H9 (cell line): ENCODE results near the gene OR7A10. TPM values are rescaled to one million over a fixed set of nuclear protein-coding genes. Genes with fewer than 3 reads are reported as not detected.

ENCODE experiments used
- DNase-seq: peaks from one replicate; pipeline ENCODE4 v3.0.0-alpha.2; 2017
- H2AFZ ChIP-seq: one replicate; pipeline ENCODE4 v1.6.1; 2013; ENCODE audit warnings: mild to moderate bottlenecking, low read length, control low read depth, moderate library complexity
- H2AK5ac ChIP-seq: 2 replicates; pipeline ENCODE4 v1.6.1; 2013; ENCODE audit warnings: low read length, control low read depth, mixed read lengths; ENCODE audit not compliant: insufficient read length
- H2BK120ac ChIP-seq: one replicate; pipeline ENCODE4 v1.6.1; 2013; ENCODE audit warnings: low read depth, mild to moderate bottlenecking, low read length, control low read depth, inconsistent platforms; ENCODE audit not compliant: poor library complexity, severe bottlenecking
- H2BK12ac ChIP-seq: 2 replicates; pipeline ENCODE4 v1.6.1; 2013; ENCODE audit warnings: low read length, control low read depth, mixed read lengths, low read depth; ENCODE audit not compliant: insufficient read length
- H2BK15ac ChIP-seq: 2 replicates; pipeline ENCODE4 v1.6.1; 2013; ENCODE audit warnings: low read depth, low read length, control low read depth
- H2BK20ac ChIP-seq: one replicate; pipeline ENCODE4 v1.6.1; 2013; ENCODE audit warnings: low read depth, mild to moderate bottlenecking, low read length, control low read depth, inconsistent platforms; ENCODE audit not compliant: poor library complexity, severe bottlenecking
- H2BK5ac ChIP-seq: 2 replicates; pipeline ENCODE4 v1.6.1; 2013; ENCODE audit warnings: low read length, control low read depth, mixed read lengths; ENCODE audit not compliant: insufficient read length
- H3K14ac ChIP-seq: 2 replicates; pipeline ENCODE4 v1.6.1; 2013; ENCODE audit warnings: low read length, control low read depth; ENCODE audit not compliant: insufficient read depth
- H3K18ac ChIP-seq: 2 replicates; pipeline ENCODE4 v1.6.1; 2013; ENCODE audit warnings: low read depth, mild to moderate bottlenecking, mixed read lengths, low read length, control low read depth; ENCODE audit not compliant: insufficient read length
- H3K23ac ChIP-seq: 2 replicates; pipeline ENCODE4 v1.6.1; 2013; ENCODE audit warnings: low read length, control low read depth, mixed read lengths, low read depth; ENCODE audit not compliant: insufficient read length
- H3K23me2 ChIP-seq: 2 replicates; pipeline ENCODE4 v1.6.1; 2013; ENCODE audit warnings: low read depth, mild to moderate bottlenecking, mixed read lengths, low read length, control low read depth; ENCODE audit not compliant: insufficient read length, poor library complexity, severe bottlenecking
- H3K27ac ChIP-seq: 2 replicates; pipeline ENCODE4 v1.5.1; 2013; ENCODE audit warnings: low read length, control low read depth, mixed read lengths, low read depth; ENCODE audit not compliant: insufficient read length
- H3K27me3 ChIP-seq: 2 replicates; pipeline ENCODE4 v1.6.1; 2013; ENCODE audit warnings: low read length, control low read depth, inconsistent platforms; ENCODE audit not compliant: insufficient read depth
- H3K4ac ChIP-seq: 2 replicates; pipeline ENCODE4 v1.6.1; 2013; ENCODE audit warnings: low read depth, mild to moderate bottlenecking, control low read depth, inconsistent platforms, low read length, moderate library complexity
- H3K4me1 ChIP-seq: 2 replicates; pipeline ENCODE4 v1.6.1; 2013; ENCODE audit warnings: low read length, control low read depth, inconsistent platforms; ENCODE audit not compliant: insufficient read depth
- H3K4me2 ChIP-seq: 2 replicates; pipeline ENCODE4 v1.6.1; 2013; ENCODE audit warnings: low read length, control low read depth, mixed read lengths; ENCODE audit not compliant: insufficient read length, insufficient read depth
- H3K56ac ChIP-seq: 2 replicates; pipeline ENCODE4 v1.6.1; 2013; ENCODE audit warnings: low read depth, mild to moderate bottlenecking, mixed read lengths, low read length, control low read depth; ENCODE audit not compliant: insufficient read length
- H3K79me1 ChIP-seq: 2 replicates; pipeline ENCODE4 v1.6.1; 2013; ENCODE audit warnings: low read depth, mild to moderate bottlenecking, moderate library complexity, low read length, control low read depth, inconsistent platforms; ENCODE audit not compliant: insufficient read depth, poor library complexity, severe bottlenecking
- H3K79me2 ChIP-seq: 2 replicates; pipeline ENCODE4 v1.6.1; 2013; ENCODE audit warnings: low read length, control low read depth, inconsistent platforms; ENCODE audit not compliant: insufficient read depth
- H3K9ac ChIP-seq: 2 replicates; pipeline ENCODE4 v1.6.1; 2013; ENCODE audit warnings: low read length, control low read depth, mixed read lengths; ENCODE audit not compliant: insufficient read length; ENCODE audit errors: extremely low read depth
- H3K9me3 ChIP-seq: one replicate; pipeline ENCODE4 v1.6.1; 2013; ENCODE audit warnings: low read depth, low read length, inconsistent platforms; ENCODE audit not compliant: control insufficient read depth
- H3T11ph ChIP-seq: one replicate; pipeline ENCODE4 v1.6.1; 2013; ENCODE audit warnings: mild to moderate bottlenecking, low read length, control low read depth, inconsistent platforms
- H4K20me1 ChIP-seq: one replicate; pipeline ENCODE4 v1.6.1; 2013; ENCODE audit not compliant: control insufficient read depth, insufficient read length, insufficient read depth
- H4K5ac ChIP-seq: 2 replicates; pipeline ENCODE4 v1.6.1; 2013; ENCODE audit warnings: low read depth, mild to moderate bottlenecking, mixed read lengths, low read length, control low read depth; ENCODE audit not compliant: insufficient read length
- H4K8ac ChIP-seq: replicated peaks from 2 replicates; pipeline ENCODE4 v1.6.1; 2013; ENCODE audit warnings: low read length, control low read depth, mixed read lengths, low read depth; ENCODE audit not compliant: insufficient read length
- H4K91ac ChIP-seq: 2 replicates; pipeline ENCODE4 v1.6.1; 2013; ENCODE audit warnings: low read depth, mild to moderate bottlenecking, moderate library complexity, mixed read lengths, low read length, control low read depth; ENCODE audit not compliant: insufficient read length
- H3K27ac Mint-ChIP-seq, 3 experiments: 2 replicates in 2 of 3; 3 replicates in 1 of 3; pipeline ENCODE4 v1.8.0; 2020 to 2021; ENCODE audit warnings: mixed read lengths in 3 of 3, mild to moderate bottlenecking in 1 of 3, moderate library complexity in 1 of 3
- H3K27me3 Mint-ChIP-seq: 2 replicates; pipeline ENCODE4 v1.8.0; 2021; ENCODE audit warnings: low read depth, mild to moderate bottlenecking, moderate library complexity, mixed read lengths
- H3K36me3 Mint-ChIP-seq, 3 experiments: 2 replicates in 2 of 3; 3 replicates in 1 of 3; pipeline ENCODE4 v1.8.0; 2020 to 2021; ENCODE audit warnings: low read depth in 3 of 3, mixed read lengths in 3 of 3; ENCODE audit not compliant: insufficient read depth in 1 of 3
- H3K4me1 Mint-ChIP-seq, 2 experiments: 2 replicates each; pipeline ENCODE4 v1.8.0; 2020; ENCODE audit warnings: mixed read lengths in 2 of 2
- H3K4me3 Mint-ChIP-seq, 2 experiments: 2 replicates in 1 of 2; 3 replicates in 1 of 2; pipeline ENCODE4 v1.8.0; 2020 to 2021; ENCODE audit warnings: mild to moderate bottlenecking in 2 of 2, mixed read lengths in 2 of 2, moderate library complexity in 1 of 2
- H3K9me3 Mint-ChIP-seq, 2 experiments: 2 replicates in 1 of 2; 3 replicates in 1 of 2; pipeline ENCODE4 v1.8.0; 2020; ENCODE audit warnings: mild to moderate bottlenecking in 2 of 2, mixed read lengths in 2 of 2, moderate library complexity in 1 of 2
- WGBS: extraction: QIAGEN DNeasy Blood & Tissue Kit; methylation state at CpG from one replicate; pipeline ENCODE4 v1.1.7; 2013; ENCODE audit warnings: missing lambda C conversion rate, low lambda C conversion rate, mixed read lengths; ENCODE audit not compliant: insufficient read length; ENCODE audit errors: extremely low coverage; 5-methylcytosine and 5-hydroxymethylcytosine counted together
- total RNA-seq: library from RNA; stranded (reverse); gene quantifications from 2 replicates; pipeline ENCODE4 v1.2.1, GENCODE V29; 2021
- TF ChIP-seq, protein P1 (sequence below): fragments of 200-600 bp; sonication (generic); conservative IDR thresholded peaks from 3 replicates; pipeline ENCODE4 v1.8.0; 2021; ENCODE audit warnings: antibody characterized with exemption, mild to moderate bottlenecking

OR7A10 gene
- total RNA-seq, 1 experiment from 2014 or later = not detected

DNA sequence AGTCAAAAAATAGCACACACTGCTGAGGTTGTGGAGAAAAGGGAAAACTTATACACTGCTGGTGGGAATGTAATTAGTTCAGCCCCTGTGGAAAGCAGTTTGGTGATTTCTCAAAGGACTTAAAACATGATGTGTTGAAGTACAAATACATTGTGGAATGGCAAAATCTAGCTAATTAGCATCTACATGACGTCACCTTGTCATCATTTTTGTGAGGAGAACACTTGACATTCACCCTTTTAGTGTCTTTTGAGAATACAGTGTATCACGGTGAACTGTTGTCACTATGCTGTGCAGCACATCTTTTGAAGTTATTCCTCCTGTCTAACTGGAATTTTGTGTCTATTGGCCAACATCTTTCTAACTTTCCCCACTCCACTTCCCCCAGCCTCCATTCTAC, 5.6 kb downstream of the OR7A10 start:
- no peak overlapping the region for H2BK5ac ChIP-seq
- no peak overlapping the region for H2AFZ ChIP-seq
- no peak overlapping the region for H2AK5ac ChIP-seq
- no peak overlapping the region for H4K91ac ChIP-seq
- no peak overlapping the region for H2BK12ac ChIP-seq
- Mint-ChIP-seq H3K4me3 (no peak overlapping the region), H3K9me3 (peaks cover 42 to 88% of the 10 kb centered on the region in 2 experiments), H3K4me1 (no peaks in the 10 kb centered on the region), H3K27ac (no peak overlapping the region), H3K36me3 (peaks cover 2 to 27% (median 4%) of the 10 kb centered on the region in 3 experiments; a peak in 5 of 7 replicates), H3K27me3 (no peaks in the 10 kb centered on the region)
- H3K9me3 ChIP-seq = peaks cover 6% of the 10 kb centered on the region
- H3K4me2 ChIP-seq = no peak overlapping the region
- H2BK20ac ChIP-seq = no peak overlapping the region
- H3K79me2 ChIP-seq = 0 out of 2 replicates have a peak, but pooled peaks cover 1% of the 10 kb centered on the region
- no peak overlapping the region for H3K27ac ChIP-seq
- TF ChIP-seq, protein P1, sequence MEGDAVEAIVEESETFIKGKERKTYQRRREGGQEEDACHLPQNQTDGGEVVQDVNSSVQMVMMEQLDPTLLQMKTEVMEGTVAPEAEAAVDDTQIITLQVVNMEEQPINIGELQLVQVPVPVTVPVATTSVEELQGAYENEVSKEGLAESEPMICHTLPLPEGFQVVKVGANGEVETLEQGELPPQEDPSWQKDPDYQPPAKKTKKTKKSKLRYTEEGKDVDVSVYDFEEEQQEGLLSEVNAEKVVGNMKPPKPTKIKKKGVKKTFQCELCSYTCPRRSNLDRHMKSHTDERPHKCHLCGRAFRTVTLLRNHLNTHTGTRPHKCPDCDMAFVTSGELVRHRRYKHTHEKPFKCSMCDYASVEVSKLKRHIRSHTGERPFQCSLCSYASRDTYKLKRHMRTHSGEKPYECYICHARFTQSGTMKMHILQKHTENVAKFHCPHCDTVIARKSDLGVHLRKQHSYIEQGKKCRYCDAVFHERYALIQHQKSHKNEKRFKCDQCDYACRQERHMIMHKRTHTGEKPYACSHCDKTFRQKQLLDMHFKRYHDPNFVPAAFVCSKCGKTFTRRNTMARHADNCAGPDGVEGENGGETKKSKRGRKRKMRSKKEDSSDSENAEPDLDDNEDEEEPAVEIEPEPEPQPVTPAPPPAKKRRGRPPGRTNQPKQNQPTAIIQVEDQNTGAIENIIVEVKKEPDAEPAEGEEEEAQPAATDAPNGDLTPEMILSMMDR = no peak
- H3K79me1 ChIP-seq = no peaks in the 10 kb centered on the region
- H3K27me3 ChIP-seq = no peaks in the 10 kb centered on the region
- no peak overlapping the region for H3K23ac ChIP-seq
- no peak overlapping the region for H3K14ac ChIP-seq
- no peak overlapping the region for H3T11ph ChIP-seq
- no peaks in the 10 kb centered on the region for H3K4me1 ChIP-seq
- no peak for DNase-seq
- no peak overlapping the region for H4K8ac ChIP-seq
- H4K5ac ChIP-seq = no peak overlapping the region
- H2BK120ac ChIP-seq = no peak overlapping the region
- H4K20me1 ChIP-seq = no peaks in the 10 kb centered on the region
- H3K4ac ChIP-seq = no peak overlapping the region
- no peak overlapping the region for H3K18ac ChIP-seq
- H3K9ac ChIP-seq = no peak overlapping the region
- no peak overlapping the region for H3K56ac ChIP-seq
- no CpG with 5 or more reads among the region's 2 CpGs for WGBS
- H3K23me2 ChIP-seq = no peaks in the 10 kb centered on the region
- no peak overlapping the region for H2BK15ac ChIP-seq
